Upper lobe of left lung (tissue), 6 donors: ENCODE results near the gene RYR1. TPM values are rescaled to one million over a fixed set of nuclear protein-coding genes. Genes with fewer than 3 reads are reported as not detected.

Experiments
- ATAC-seq, 2 donors: fragments of 200-7000 bp; cut with Tn5 transposase; one replicate each; pipeline ENCODE4 v1.9.1; 2022; ENCODE audit warnings: mild to moderate bottlenecking in 2 of 2, moderate library complexity in 2 of 2; ENCODE audit not compliant: low FRiP score in 2 of 2
- DNase-seq, 2 donors: peaks; one replicate each; pipeline ENCODE4 v3.0.0-alpha.2; 2019 to 2020
- H3K27ac ChIP-seq, 4 donors: fragments of 200-600 bp; sonication (generic); one replicate each; pipeline ENCODE4 v1.5.1; 2016 to 2019
- H3K27me3 ChIP-seq, 4 donors: fragments of 200-600 bp; sonication (generic); one replicate each; pipeline ENCODE4 v1.5.1; 2017 to 2019
- H3K36me3 ChIP-seq, 4 donors: fragments of 200-600 bp; sonication (generic); one replicate each; pipeline ENCODE4 v1.5.1; 2016 to 2019
- H3K4me1 ChIP-seq, 4 donors: fragments of 200-600 bp; sonication (generic); one replicate each; pipeline ENCODE4 v1.5.1; 2018 to 2019
- H3K4me3 ChIP-seq, 4 donors: fragments of 200-600 bp; sonication (generic); one replicate each; pipeline ENCODE4 v1.5.1; 2017 to 2019; ENCODE audit warnings: mild to moderate bottlenecking in 2 of 4, moderate library complexity in 1 of 4
- H3K9me3 ChIP-seq, 4 donors: fragments of 200-600 bp; sonication (generic); one replicate each; pipeline ENCODE4 v1.5.1; 2018 to 2019
- CTCF ChIP-seq, 6 experiments: fragments of 450-650 bp in 4 of 6; fragments of 200-600 bp in 2 of 6; sonication (generic) in 2 of 6; IDR thresholded peaks; one replicate each; pipeline ENCODE4 v1.5.1; 2016 to 2019; ENCODE audit warnings: antibody characterized with exemption in 6 of 6
- EP300 ChIP-seq, 4 donors: sonication (generic); formaldehyde crosslinking; IDR thresholded peaks; one replicate each; pipeline ENCODE4 v1.5.1; 2017; ENCODE audit warnings: antibody characterized with exemption in 4 of 4, control low read depth in 2 of 4
- POLR2A ChIP-seq, 4 donors: fragments of 450-650 bp; IDR thresholded peaks; one replicate each; pipeline ENCODE4 v1.5.1; 2016 to 2017; ENCODE audit warnings: antibody characterized with exemption in 4 of 4, mild to moderate bottlenecking in 2 of 4
- POLR2AphosphoS5 ChIP-seq, 2 donors: sonication (generic); formaldehyde crosslinking; IDR thresholded peaks; one replicate each; pipeline ENCODE4 v1.5.1; 2017; ENCODE audit warnings: antibody characterized with exemption in 2 of 2
- WGBS, 2 donors: methylation state at CpG; one replicate each; pipeline ENCODE4 v1.1.5; 2017 to 2018; 5-methylcytosine and 5-hydroxymethylcytosine counted together
- total RNA-seq, 6 donors: library from RNA; depleted of rRNA in 4 of 6; stranded (reverse); fragments of >200 nt in 4 of 6; gene quantifications; one replicate each; pipeline versions ENCODE4 v1.1.0 to v1.2.1, GENCODE V29; 2016 to 2021
- donor health status: DM: no; HTN: no; CAD: no; lungs with moderate emphysema.
- donor health status: DM: no; HTN: yes; CAD: no; lungs with severe emphysema.

RYR1 gene
- total RNA-seq, 6 donors from 2014 or later = 1.1 to 22.0 (median 5.5) TPM

- Histone ChIP-seq H3K9me3 (no peaks in the 10 kb centered on the region), H3K27ac (no peak overlapping the region), H3K27me3 (no peaks in the 10 kb centered on the region), H3K4me1 (no peaks in the 10 kb centered on the region), H3K4me3 (no peak overlapping the region), H3K36me3 (no peaks in the 10 kb centered on the region)
- ATAC-seq = no peak
- TF ChIP-seq CTCF (IDR thresholded peaks at IDR 0.05) (no peak), POLR2AphosphoS5 (IDR thresholded peaks at IDR 0.05) (no peak), POLR2A (IDR thresholded peaks at IDR 0.05) (no peak), EP300 (IDR thresholded peaks at IDR 0.05) (no peak)
- 73% methylated on average over 5 of the region's 5 CpGs for WGBS, 2 donors
- no peak for DNase-seq
Observed at GRCh38 chr19:38457202-38457601, 23.7 kb downstream of the RYR1 start.

DNA sequence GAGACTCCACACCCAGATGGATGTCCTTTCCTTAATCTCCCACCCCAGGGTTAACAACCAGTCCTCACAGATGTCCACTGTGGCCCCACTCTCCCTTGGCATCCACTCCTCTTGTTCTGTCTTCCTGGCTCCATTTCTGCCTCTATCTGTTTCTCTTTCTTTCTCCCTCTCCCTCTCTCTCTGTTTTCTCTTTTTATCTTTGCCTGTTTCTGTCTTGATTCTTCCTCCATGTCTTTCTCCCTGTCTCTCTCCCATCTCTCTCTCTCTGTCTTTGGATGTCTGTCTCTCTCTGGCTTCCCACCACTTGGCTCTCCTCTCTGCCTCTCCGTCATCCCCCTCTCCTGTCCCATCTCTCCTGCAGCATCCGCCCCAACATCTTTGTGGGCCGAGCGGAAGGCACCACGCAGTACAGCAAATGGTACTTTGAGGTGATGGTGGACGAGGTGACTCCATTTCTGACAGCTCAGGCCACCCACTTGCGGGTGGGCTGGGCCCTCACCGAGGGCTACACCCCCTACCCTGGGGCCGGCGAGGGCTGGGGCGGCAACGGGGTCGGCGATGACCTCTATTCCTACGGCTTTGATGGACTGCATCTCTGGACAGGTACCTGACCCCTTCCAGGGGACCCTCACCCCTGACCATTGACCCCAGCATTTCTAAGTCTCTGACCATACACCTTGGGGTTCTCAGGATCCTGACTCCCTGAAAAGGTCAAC, 24.4 kb downstream of the RYR1 start:
- WGBS, 2 donors = 85 to 88% methylated on average over 13 to 15 of the region's 15 CpGs
- Histone ChIP-seq H3K9me3 (no peaks in the 10 kb centered on the region), H3K4me3 (no peak overlapping the region), H3K36me3 (no peaks in the 10 kb centered on the region), H3K27ac (no peak overlapping the region), H3K4me1 (no peaks in the 10 kb centered on the region), H3K27me3 (no peaks in the 10 kb centered on the region)
- ATAC-seq (no peak), DNase-seq (peak in 1 of 2 donors; percentile 62)
- TF ChIP-seq POLR2AphosphoS5 (IDR thresholded peaks at IDR 0.05) = no peak
- TF ChIP-seq EP300 (IDR thresholded peaks at IDR 0.05) = no peak
- no peak for TF ChIP-seq POLR2A (IDR thresholded peaks at IDR 0.05)
- TF ChIP-seq CTCF (IDR thresholded peaks at IDR 0.05) = no peak

DNA sequence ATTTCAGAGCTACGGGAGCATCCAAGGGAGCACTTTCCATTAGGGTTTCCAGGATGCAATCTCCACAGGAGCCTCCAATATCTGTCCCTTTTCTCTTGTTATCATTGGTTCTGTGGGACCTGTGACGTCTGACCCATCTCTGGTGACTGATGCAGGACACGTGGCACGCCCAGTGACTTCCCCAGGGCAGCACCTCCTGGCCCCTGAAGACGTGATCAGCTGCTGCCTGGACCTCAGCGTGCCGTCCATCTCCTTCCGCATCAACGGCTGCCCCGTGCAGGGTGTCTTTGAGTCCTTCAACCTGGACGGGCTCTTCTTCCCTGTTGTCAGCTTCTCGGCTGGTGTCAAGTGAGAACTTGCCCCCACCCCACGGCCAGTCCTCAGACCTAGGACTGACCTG, 25.5 kb downstream of the RYR1 start:
- H3K27me3 ChIP-seq = no peaks in the 10 kb centered on the region
- no peak overlapping the region for H3K27ac ChIP-seq
- H3K9me3 ChIP-seq = no peaks in the 10 kb centered on the region
- DNase-seq = no peak
- TF ChIP-seq POLR2AphosphoS5 (IDR thresholded peaks at IDR 0.05) (no peak), CTCF (IDR thresholded peaks at IDR 0.05) (no peak), EP300 (IDR thresholded peaks at IDR 0.05) (no peak), POLR2A (IDR thresholded peaks at IDR 0.05) (no peak)
- H3K4me3 ChIP-seq = no peak overlapping the region
- H3K4me1 ChIP-seq = no peaks in the 10 kb centered on the region
- H3K36me3 ChIP-seq = no peaks in the 10 kb centered on the region
- 82% methylated on average over 12 to 13 of the region's 13 CpGs for WGBS, 2 donors
- ATAC-seq = no peak

- Histone ChIP-seq H3K4me3 (no peak overlapping the region), H3K27me3 (no peaks in the 10 kb centered on the region), H3K4me1 (no peaks in the 10 kb centered on the region), H3K27ac (no peak overlapping the region), H3K36me3 (no peaks in the 10 kb centered on the region), H3K9me3 (no peaks in the 10 kb centered on the region)
- peak in 1 of 2 donors; percentile 56 for DNase-seq
- no peak for TF ChIP-seq CTCF (IDR thresholded peaks at IDR 0.05)
- no peak for TF ChIP-seq POLR2AphosphoS5 (IDR thresholded peaks at IDR 0.05)
- TF ChIP-seq POLR2A (IDR thresholded peaks at IDR 0.05) = no peak
- 90 to 94% methylated on average over 11 to 17 of the region's 18 CpGs for WGBS, 2 donors
- ATAC-seq = no peak
Observed at GRCh38 chr19:38463365-38463764, 29.9 kb downstream of the RYR1 start.
